ENCODE data around the gene ENOX1. TPM values are rescaled to one million over a fixed set of nuclear protein-coding genes. Genes with fewer than 3 reads are reported as not detected.
A peak's percentile ranks its signal among the peaks of the same experiment; 100 is the strongest.

The ENOX1 gene
- total RNA-seq, 1 donor from 2014 or later = 1.1 TPM

- Histone ChIP-seq H3K9me3 (ENCODE audit: low read depth) (no peaks in the 10 kb centered on the region), H3K27ac (no peak overlapping the region), H3F3A (ENCODE audit: low read depth) (no peaks in the 10 kb centered on the region), H4K20me1 (ENCODE audit: low read depth) (no peaks in the 10 kb centered on the region), H3K9ac (no peak overlapping the region), H3K4me3 (no peak overlapping the region), H3K4me1 (peaks cover 9% of the 10 kb centered on the region), H2AFZ (replicated peaks) (no peak overlapping the region), H3K4me2 (no peak overlapping the region), H3K36me3 (no peaks in the 10 kb centered on the region), H3K79me2 (ENCODE audit: low read depth) (no peaks in the 10 kb centered on the region), H3K27me3 (no peaks in the 10 kb centered on the region)
- H3K4me1 Mint-ChIP-seq = peaks cover 8% of the 10 kb centered on the region
- H3K4me3 Mint-ChIP-seq = no peak overlapping the region
- H3K9me3 Mint-ChIP-seq = peaks cover 2% of the 10 kb centered on the region
- no peak for TF ChIP-seq EZH2 (IDR thresholded peaks at IDR 0.05)
- no peak for TF ChIP-seq EZH2phosphoT487 (IDR thresholded peaks at IDR 0.05)
- TF ChIP-seq CTCF (IDR thresholded peaks at IDR 0.05) = no peak
- no peak for DNase-seq (ENCODE audit: low spot score)
- no peak overlapping the region for H3K27ac Mint-ChIP-seq
- no peaks in the 10 kb centered on the region for H3K36me3 Mint-ChIP-seq
- H3K27me3 Mint-ChIP-seq (ENCODE audit: insufficient read depth, low read depth) = no peaks in the 10 kb centered on the region
These were observed 111.2 kb downstream of the ENOX1 start for GRCh38 chr13:43675577-43675976.

- no peak overlapping the region for H2AFZ ChIP-seq (replicated peaks)
- Mint-ChIP-seq H3K9me3 (peaks cover 2% of the 10 kb centered on the region), H3K27ac (no peak overlapping the region), H3K27me3 (ENCODE audit: insufficient read depth, low read depth) (no peaks in the 10 kb centered on the region), H3K4me3 (no peak overlapping the region), H3K4me1 (peaks cover 11% of the 10 kb centered on the region), H3K36me3 (no peaks in the 10 kb centered on the region)
- no peak overlapping the region for H3K9ac ChIP-seq
- no peaks in the 10 kb centered on the region for H3K36me3 ChIP-seq
- no peak for TF ChIP-seq CTCF (IDR thresholded peaks at IDR 0.05)
- TF ChIP-seq EZH2 (IDR thresholded peaks at IDR 0.05) = no peak
- no peak for TF ChIP-seq EZH2phosphoT487 (IDR thresholded peaks at IDR 0.05)
- H3K27me3 ChIP-seq = no peaks in the 10 kb centered on the region
- peaks cover 51% of the 10 kb centered on the region for H3K4me1 ChIP-seq
- no peak overlapping the region for H3K27ac ChIP-seq
- peaks cover 4% of the 10 kb centered on the region for H4K20me1 ChIP-seq (ENCODE audit: low read depth)
- no peaks in the 10 kb centered on the region for H3K79me2 ChIP-seq (ENCODE audit: low read depth)
- peak overlapping the region; percentile 40 for H3K4me2 ChIP-seq
- H3F3A ChIP-seq (ENCODE audit: low read depth) = peaks cover 19% of the 10 kb centered on the region
- H3K4me3 ChIP-seq = no peak overlapping the region
- H3K9me3 ChIP-seq (ENCODE audit: low read depth) = no peaks in the 10 kb centered on the region
- DNase-seq (ENCODE audit: low spot score) = no peak
These were observed 116.8 kb downstream of the ENOX1 start for GRCh38 chr13:43669964-43670363.

GRCh38 chr13:43669101-43669500 lies 117.7 kb downstream of the ENOX1 start:
- peaks cover 6% of the 10 kb centered on the region for H4K20me1 ChIP-seq (ENCODE audit: low read depth)
- Mint-ChIP-seq H3K27me3 (ENCODE audit: insufficient read depth, low read depth) (peaks cover 2% of the 10 kb centered on the region), H3K36me3 (no peaks in the 10 kb centered on the region), H3K4me1 (peaks cover 17% of the 10 kb centered on the region), H3K9me3 (no peaks in the 10 kb centered on the region), H3K27ac (no peak overlapping the region), H3K4me3 (no peak overlapping the region)
- H3K9ac ChIP-seq = no peak overlapping the region
- DNase-seq (ENCODE audit: low spot score) = peak; percentile 33
- peak overlapping the region; percentile 40 for H3K4me2 ChIP-seq
- no peaks in the 10 kb centered on the region for H3K27me3 ChIP-seq
- H3K27ac ChIP-seq = peak overlapping the region; percentile 2
- peaks cover 22% of the 10 kb centered on the region for H3F3A ChIP-seq (ENCODE audit: low read depth)
- H3K79me2 ChIP-seq (ENCODE audit: low read depth) = no peaks in the 10 kb centered on the region
- peaks cover 59% of the 10 kb centered on the region for H3K4me1 ChIP-seq
- H3K36me3 ChIP-seq = no peaks in the 10 kb centered on the region
- H2AFZ ChIP-seq (replicated peaks) = no peak overlapping the region
- no peak for TF ChIP-seq EZH2 (IDR thresholded peaks at IDR 0.05)
- no peak for TF ChIP-seq CTCF (IDR thresholded peaks at IDR 0.05)
- no peaks in the 10 kb centered on the region for H3K9me3 ChIP-seq (ENCODE audit: low read depth)
- no peak overlapping the region for H3K4me3 ChIP-seq
